Testis (tissue), 2 donors: Measurements from ENCODE around the gene KLHDC4.
"Not testable (repeated sequence)": the region's sequence is repeated elsewhere in the genome, so short reads cannot be mapped to it uniquely, and the experiment has no call there.

ENCODE experiments used
- CTCF ChIP-seq, 3 experiments: fragments of 450-650 bp in 2 of 3; fragments of 200-600 bp in 1 of 3; sonication (generic) in 1 of 3; IDR thresholded peaks; one replicate each; pipeline ENCODE4 v1.5.1; 2016 to 2019; ENCODE audit warnings: antibody characterized with exemption in 3 of 3, mild to moderate bottlenecking in 2 of 3, moderate library complexity in 1 of 3
- POLR2A ChIP-seq: fragments of 450-650 bp; IDR thresholded peaks from one replicate; pipeline ENCODE4 v1.6.1; 2017; ENCODE audit warnings: antibody characterized with exemption, mild to moderate bottlenecking, moderate library complexity

- not testable (repeated sequence) for TF ChIP-seq CTCF (IDR thresholded peaks at IDR 0.05); POLR2A
Observed at GRCh38 chr16:87787451-87788091, 21.8 kb upstream of the KLHDC4 start.
